Measurements from ENCODE around the gene WASF2.

WASF2 gene

GRCh38 chr1:27535386-27535785 is 45.4 kb upstream of the WASF2 start:
- no peak for DNase-seq (ENCODE audit: low read depth)
- TF ChIP-seq MAX (IDR thresholded peaks at IDR 0.05; ENCODE audit: low read depth, low read length) (no peak), CTCF (IDR thresholded peaks at IDR 0.05; ENCODE audit: low read depth, low read length) (no peak), MYC (IDR thresholded peaks at IDR 0.05; ENCODE audit: low read depth, low read length) (no peak), POLR2A (IDR thresholded peaks at IDR 0.05; ENCODE audit: extremely low read depth, insufficient read length) (no peak)
- no peak overlapping the region for H3K4me3 ChIP-seq (ENCODE audit: low read depth, low read length)

- TF ChIP-seq MAX (IDR thresholded peaks at IDR 0.05; ENCODE audit: low read depth, low read length) = no peak
- no peak for TF ChIP-seq CTCF (IDR thresholded peaks at IDR 0.05; ENCODE audit: low read depth, low read length)
- TF ChIP-seq MYC (IDR thresholded peaks at IDR 0.05; ENCODE audit: low read depth, low read length) = no peak
- TF ChIP-seq POLR2A (IDR thresholded peaks at IDR 0.05; ENCODE audit: extremely low read depth, insufficient read length) = no peak
- DNase-seq (ENCODE audit: low read depth) = peak; percentile 56
- H3K4me3 ChIP-seq (ENCODE audit: low read depth, low read length) = no peak overlapping the region
Measured at GRCh38 chr1:27531959-27532685, 42.2 kb upstream of the WASF2 start.

- no peak overlapping the region for H3K4me3 ChIP-seq (ENCODE audit: low read depth, low read length)
- DNase-seq (ENCODE audit: low read depth) = no peak
- TF ChIP-seq MAX (IDR thresholded peaks at IDR 0.05; ENCODE audit: low read depth, low read length) (no peak), POLR2A (IDR thresholded peaks at IDR 0.05; ENCODE audit: extremely low read depth, insufficient read length) (no peak), CTCF (IDR thresholded peaks at IDR 0.05; ENCODE audit: low read depth, low read length) (no peak), MYC (IDR thresholded peaks at IDR 0.05; ENCODE audit: low read depth, low read length) (no peak)
Measured at GRCh38 chr1:27530192-27530591, 40.2 kb upstream of the WASF2 start.

- H3K4me3 ChIP-seq (ENCODE audit: low read depth, low read length) = no peak overlapping the region
- DNase-seq (ENCODE audit: low read depth) = no peak
- TF ChIP-seq CTCF (IDR thresholded peaks at IDR 0.05; ENCODE audit: low read depth, low read length) (no peak), POLR2A (IDR thresholded peaks at IDR 0.05; ENCODE audit: extremely low read depth, insufficient read length) (no peak)
Measured at GRCh38 chr1:27529704-27530018, 39.7 kb upstream of the WASF2 start.

GRCh38 chr1:27528818-27529703 is 39.1 kb upstream of the WASF2 start:
- peak; percentile 54 for DNase-seq (ENCODE audit: low read depth)
- no peak overlapping the region for H3K4me3 ChIP-seq (ENCODE audit: low read depth, low read length)
- TF ChIP-seq MAX (IDR thresholded peaks at IDR 0.05; ENCODE audit: low read depth, low read length) (peak; percentile 60), POLR2A (IDR thresholded peaks at IDR 0.05; ENCODE audit: extremely low read depth, insufficient read length) (no peak), CTCF (IDR thresholded peaks at IDR 0.05; ENCODE audit: low read depth, low read length) (no peak), MYC (IDR thresholded peaks at IDR 0.05; ENCODE audit: low read depth, low read length) (no peak)
